Activated T-cell treated with anti-CD3 and anti-CD28 coated beads, Interleukin-2, amount 50 U/mL, for 4 hours (primary cell): ENCODE data around the gene KRT79. TPM values are rescaled to one million over a fixed set of nuclear protein-coding genes. Genes with fewer than 3 reads are reported as not detected.

Experiments used
- ATAC-seq, 2 donors: fragments of 200-7000 bp; cut with Tn5 transposase; one replicate each; pipeline ENCODE4 v1.10.0; 2021
- DNase-seq: peaks from one replicate; pipeline ENCODE4 v3.0.0-alpha.2; 2020
- H3K27me3 Mint-ChIP-seq: one replicate; pipeline ENCODE4 v1.8.0; 2021; ENCODE audit warnings: low read depth, mixed read lengths
- H3K36me3 Mint-ChIP-seq: one replicate; pipeline ENCODE4 v1.8.0; 2022; ENCODE audit warnings: mixed read lengths; ENCODE audit not compliant: insufficient read depth
- H3K4me1 Mint-ChIP-seq: one replicate; pipeline ENCODE4 v1.8.0; 2021; ENCODE audit warnings: low read depth, mixed read lengths
- H3K4me3 Mint-ChIP-seq: one replicate; pipeline ENCODE4 v1.8.0; 2021; ENCODE audit warnings: mild to moderate bottlenecking, moderate library complexity, mixed read lengths
- H3K9me3 Mint-ChIP-seq: one replicate; pipeline ENCODE4 v1.8.0; 2021; ENCODE audit warnings: mixed read lengths
- total RNA-seq, 3 donors: library from RNA; stranded (reverse); gene quantifications; one replicate each; pipeline ENCODE4 v1.2.1, GENCODE V29; 2021

KRT79 gene
- total RNA-seq, 3 donors from 2014 or later, result 0.10 to 0.16 TPM; not detected in 1

DNA sequence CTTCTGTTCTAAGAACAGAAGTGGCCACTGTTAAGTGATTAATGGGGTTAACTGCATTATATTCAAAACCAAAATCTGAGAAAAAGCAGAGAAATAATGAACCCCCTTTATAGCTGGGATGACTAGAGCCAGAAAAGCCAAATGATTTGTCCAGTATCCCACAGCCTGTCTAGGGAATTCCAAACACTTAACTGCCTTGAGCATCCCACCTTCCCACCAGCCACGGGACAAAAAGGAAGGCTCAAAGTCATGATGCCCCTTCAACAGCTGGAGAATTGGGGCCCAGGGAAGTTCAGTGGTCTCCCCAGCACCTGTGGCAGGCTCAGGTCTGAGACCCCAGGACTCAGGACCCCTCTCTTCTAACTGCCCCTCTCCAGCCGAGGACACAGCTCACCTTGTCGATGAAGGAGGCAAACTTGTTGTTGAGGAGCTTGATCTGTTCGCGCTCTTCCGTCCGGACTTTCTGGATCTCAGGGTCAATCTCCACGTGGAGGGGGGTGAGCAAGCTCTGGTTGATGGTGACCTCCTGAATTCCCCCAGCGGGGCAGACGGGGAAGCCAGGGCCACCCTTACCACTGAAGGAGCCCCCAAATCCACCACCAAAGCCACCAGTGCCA lies 20.8 kb downstream of the KRT79 start:
- Mint-ChIP-seq H3K4me1 (peaks cover 10% of the 10 kb centered on the region), H3K36me3 (no peaks in the 10 kb centered on the region), H3K9me3 (no peaks in the 10 kb centered on the region), H3K4me3 (no peak overlapping the region), H3K27me3 (peaks cover 2% of the 10 kb centered on the region)
- ATAC-seq (no peak), DNase-seq (no peak)

DNA sequence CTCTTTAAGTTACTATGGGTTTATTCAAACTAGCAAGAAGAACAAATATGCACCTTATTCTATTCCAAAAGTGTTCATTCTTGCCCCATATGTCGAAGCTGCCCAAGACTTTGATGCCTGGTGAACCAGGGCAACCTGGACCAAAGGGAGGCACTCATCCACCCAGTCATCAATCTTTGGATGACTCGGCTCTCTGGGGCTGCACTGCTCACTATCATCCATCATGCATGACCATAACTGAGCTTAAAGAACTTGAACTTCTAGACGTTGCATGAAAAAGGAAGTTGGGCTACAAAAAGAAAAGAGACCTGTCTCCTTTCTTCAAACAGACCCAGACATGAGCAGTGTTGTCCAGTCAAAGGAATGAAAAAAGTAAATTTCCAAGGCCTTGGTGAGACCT lies 21.4 kb downstream of the KRT79 start:
- DNase-seq (no peak), ATAC-seq (no peak)
- Mint-ChIP-seq H3K27me3 (no peaks in the 10 kb centered on the region), H3K9me3 (no peaks in the 10 kb centered on the region), H3K36me3 (no peaks in the 10 kb centered on the region), H3K4me1 (peaks cover 6% of the 10 kb centered on the region), H3K4me3 (no peak overlapping the region)

DNA sequence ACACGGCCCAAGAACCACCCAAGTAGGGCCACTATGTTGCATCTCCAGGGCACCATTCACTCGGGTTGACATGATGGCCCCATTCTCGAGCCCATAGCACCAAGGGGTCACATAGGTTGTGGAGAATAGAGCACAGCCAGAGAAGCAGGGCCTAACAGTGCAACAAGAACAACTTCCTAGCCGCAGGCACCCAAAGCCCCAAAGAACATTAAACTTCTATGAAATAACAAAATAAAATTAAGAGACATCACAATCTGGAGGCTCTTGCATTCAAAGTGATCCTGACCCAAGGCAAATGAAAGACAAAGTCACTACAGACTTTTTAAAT lies 22.1 kb downstream of the KRT79 start:
- H3K36me3 Mint-ChIP-seq, result no peaks in the 10 kb centered on the region
- H3K4me3 Mint-ChIP-seq, result no peak overlapping the region

DNA sequence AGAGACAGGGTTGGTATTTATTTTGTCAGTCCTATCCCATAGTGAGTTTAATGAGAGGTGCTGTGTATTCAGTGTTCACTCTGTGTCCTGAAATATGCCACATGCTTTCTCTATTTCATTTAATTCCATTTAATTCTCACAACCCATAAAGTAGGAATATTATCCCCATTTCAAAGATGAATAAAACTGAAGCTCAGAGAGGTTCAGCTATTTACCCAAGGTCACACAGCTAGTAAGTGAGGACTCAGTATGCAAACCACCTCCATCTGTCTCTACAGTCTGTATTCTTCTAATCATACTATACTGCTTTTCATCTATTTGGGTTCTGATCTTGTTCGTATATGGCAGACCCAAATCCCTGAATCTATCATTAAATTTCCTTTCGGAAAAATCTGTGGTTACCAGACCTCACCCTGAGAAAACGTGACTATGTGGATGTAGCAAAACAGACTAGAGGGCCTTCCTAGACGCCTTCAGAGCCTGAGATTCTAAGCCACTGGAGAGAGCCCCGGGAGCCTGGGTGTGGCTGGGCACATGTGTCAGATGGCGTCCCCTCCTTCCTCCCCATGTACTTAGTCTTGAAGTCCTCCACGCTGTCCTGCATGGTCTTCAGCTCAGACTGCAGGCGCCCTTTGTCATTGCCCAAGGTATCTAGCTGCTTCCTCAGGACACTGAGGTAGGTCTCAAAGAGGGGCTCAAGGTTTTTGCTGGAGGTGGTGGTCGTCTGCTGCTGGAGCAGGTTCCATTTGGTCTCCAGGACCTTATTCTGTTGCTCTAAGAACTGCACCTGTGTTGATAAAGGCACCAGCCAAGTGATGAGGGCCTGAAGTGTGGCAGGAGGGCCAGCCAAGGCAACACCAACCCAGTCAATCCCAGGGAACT lies 22.7 kb downstream of the KRT79 start:
- no peak for ATAC-seq
- no peaks in the 10 kb centered on the region for H3K9me3 Mint-ChIP-seq
- no peak overlapping the region for H3K4me3 Mint-ChIP-seq
- no peak for DNase-seq
- no peaks in the 10 kb centered on the region for H3K4me1 Mint-ChIP-seq
- H3K36me3 Mint-ChIP-seq, result no peaks in the 10 kb centered on the region
- H3K27me3 Mint-ChIP-seq, result peaks cover 2% of the 10 kb centered on the region

More for the DNA sequence above, 22.1 kb downstream of the KRT79 start:
- no peaks in the 10 kb centered on the region for H3K27me3 Mint-ChIP-seq
- H3K4me1 Mint-ChIP-seq, result no peaks in the 10 kb centered on the region
- H3K9me3 Mint-ChIP-seq, result no peaks in the 10 kb centered on the region
- DNase-seq, result no peak
- no peak for ATAC-seq

DNA sequence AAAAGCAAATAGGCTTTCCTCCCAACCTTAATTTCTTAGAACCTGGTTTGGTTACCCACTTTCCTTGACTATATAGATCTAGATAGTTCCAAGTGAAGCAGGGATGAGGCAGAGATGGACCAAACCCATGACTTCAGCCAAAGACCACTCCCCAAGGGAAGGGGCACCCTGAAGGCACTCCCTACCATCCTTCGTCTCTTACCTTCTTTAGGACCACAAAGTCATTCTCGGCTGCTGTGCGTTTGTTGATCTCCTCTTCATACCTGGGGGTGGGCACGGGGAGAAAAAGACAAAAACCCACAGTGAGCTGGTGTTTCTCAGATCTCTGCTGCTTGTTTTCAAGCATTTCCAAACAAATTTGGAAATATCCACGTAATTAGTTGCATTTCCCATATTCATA lies 23.6 kb downstream of the KRT79 start:
- H3K27me3 Mint-ChIP-seq, result peaks cover 2% of the 10 kb centered on the region
- ATAC-seq, result no peak
- no peak overlapping the region for H3K4me3 Mint-ChIP-seq
- DNase-seq, result no peak
- H3K9me3 Mint-ChIP-seq, result no peaks in the 10 kb centered on the region
- H3K4me1 Mint-ChIP-seq, result no peaks in the 10 kb centered on the region
- H3K36me3 Mint-ChIP-seq, result no peaks in the 10 kb centered on the region

DNA sequence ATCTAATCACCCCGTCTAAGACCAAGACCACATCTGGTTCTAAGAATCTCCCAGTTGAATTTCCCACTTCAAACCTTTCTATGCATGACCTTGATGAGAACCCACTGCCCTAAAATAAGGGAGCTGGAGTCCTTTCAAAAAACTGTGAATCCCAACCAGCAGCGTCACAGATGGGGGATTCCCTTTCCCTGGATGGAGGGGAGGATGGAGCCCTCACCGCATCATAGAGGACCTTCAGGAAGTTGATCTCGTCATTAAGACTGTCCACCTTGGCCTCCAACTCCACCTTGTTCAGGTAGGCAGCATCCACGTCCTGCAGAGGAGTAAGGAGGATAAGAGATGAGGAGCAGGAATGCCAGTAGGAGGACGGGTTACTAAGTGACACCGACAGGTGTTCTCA lies 24.9 kb downstream of the KRT79 start:
- Mint-ChIP-seq H3K9me3 (no peaks in the 10 kb centered on the region), H3K4me1 (no peaks in the 10 kb centered on the region), H3K4me3 (no peak overlapping the region), H3K36me3 (no peaks in the 10 kb centered on the region), H3K27me3 (peaks cover 2% of the 10 kb centered on the region)
- DNase-seq, result no peak
- ATAC-seq, result no peak

DNA sequence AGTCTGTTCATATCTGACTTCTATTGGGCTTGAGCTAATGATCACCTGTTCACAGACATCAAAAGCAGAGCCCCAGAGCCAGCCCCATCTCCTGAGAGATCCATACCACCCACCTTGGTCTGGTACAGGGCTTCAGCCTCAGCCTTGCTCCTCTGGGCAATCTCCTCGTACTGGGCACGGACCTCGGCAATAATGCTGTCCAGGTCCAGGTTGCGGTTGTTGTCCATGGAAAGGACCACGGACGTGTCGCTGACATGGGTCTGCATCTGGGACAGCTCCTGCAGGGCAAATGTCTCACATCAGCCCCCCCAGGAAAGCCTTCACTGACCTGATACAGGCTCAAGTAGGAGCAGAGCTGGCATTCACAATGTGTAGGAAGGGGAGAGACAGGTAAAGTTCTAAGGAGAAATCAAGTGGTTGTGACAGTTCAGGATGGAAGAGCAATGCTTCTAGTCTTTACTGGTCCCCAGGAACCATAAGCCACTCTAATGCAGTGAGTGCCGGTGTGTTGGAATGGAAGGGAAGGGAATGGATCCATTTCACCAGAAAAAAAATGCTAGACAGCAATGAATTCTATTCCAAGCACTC lies 25.4 kb downstream of the KRT79 start:
- Mint-ChIP-seq H3K36me3 (no peaks in the 10 kb centered on the region), H3K9me3 (no peaks in the 10 kb centered on the region), H3K4me1 (no peaks in the 10 kb centered on the region), H3K4me3 (no peak overlapping the region), H3K27me3 (peaks cover 2% of the 10 kb centered on the region)
- no peak for DNase-seq
- ATAC-seq, result no peak

DNA sequence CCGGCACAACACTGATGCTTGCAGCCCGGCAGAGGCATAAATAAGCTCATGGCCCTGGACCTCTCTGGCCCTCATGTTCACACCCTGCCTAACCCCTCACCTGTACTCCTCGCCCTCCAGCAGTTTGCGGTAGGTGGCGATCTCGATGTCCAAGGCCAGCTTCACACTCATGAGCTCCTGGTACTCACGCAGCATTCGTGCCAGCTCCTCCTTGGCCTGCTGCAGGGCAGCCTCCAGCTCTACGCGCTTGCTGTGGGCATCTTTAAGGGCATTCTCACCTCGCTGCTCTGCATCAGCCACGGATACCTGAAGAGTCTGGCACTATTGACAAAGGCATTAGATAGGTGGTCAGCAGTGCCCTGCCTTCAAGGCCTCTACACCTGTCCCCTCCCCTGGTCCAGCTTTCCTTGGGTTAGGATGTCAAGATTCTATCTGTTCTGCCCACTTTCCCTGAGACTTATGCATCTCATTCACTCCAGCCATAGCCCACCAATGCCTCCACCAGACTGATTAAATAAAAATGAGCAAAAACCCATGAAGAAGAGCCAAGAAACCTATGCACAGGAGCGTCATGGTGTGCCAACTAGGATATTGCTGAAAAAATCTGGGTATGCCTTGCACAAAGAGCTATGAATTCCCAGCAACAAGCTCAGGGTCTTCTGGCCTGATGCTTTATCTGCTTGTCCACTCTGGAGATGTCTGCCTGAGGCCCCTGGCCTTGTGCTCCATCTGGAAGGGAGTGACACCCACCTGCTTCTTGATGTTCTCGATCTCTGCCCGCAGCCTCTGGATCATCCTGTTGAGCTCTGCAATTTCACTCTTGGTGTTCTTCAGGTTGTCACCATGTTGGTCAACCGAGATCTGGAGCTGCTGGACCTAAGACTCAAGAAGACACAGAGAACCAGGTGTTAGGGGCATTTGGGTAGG lies 26.3 kb downstream of the KRT79 start:
- Mint-ChIP-seq H3K36me3 (no peaks in the 10 kb centered on the region), H3K4me3 (no peak overlapping the region), H3K4me1 (no peaks in the 10 kb centered on the region), H3K9me3 (no peaks in the 10 kb centered on the region), H3K27me3 (peaks cover 2% of the 10 kb centered on the region)
- no peak for DNase-seq
- no peak for ATAC-seq

DNA sequence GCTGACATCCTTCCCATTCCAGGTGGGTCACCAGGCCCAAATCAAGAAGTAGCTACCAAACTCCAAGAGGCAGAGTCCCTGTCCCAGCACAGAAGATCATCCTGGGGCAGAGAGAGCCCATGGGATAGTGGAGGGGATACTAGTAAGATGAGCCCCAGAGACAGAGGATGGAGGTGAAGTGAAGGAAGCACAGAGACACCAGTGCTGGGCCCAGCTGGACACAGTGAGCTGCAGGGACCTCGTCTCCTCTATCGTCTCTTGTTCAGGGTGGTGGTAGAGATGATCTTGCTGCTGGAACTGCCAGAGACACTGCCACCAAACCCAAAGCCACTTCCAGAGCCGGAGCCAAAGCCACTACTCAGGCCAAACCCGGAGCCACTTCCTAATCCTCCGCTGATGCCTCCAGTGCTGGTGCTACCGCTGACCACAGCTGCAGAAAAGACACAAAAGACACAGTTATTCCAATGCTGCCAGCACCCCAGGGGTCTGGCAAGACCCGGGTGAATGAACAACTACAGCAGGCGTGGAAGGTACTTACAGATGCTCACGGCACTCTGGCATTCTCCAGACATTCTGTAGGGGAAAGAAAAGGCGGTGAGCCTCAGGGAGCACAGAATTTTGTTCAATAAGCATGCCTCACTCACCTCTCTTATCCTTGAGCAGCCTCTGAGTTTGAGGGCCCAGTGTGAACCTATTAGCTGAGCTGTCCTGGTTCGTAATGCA lies 27.1 kb downstream of the KRT79 start:
- ATAC-seq, result no peak
- Mint-ChIP-seq H3K4me3 (no peak overlapping the region), H3K36me3 (no peaks in the 10 kb centered on the region)

DNA sequence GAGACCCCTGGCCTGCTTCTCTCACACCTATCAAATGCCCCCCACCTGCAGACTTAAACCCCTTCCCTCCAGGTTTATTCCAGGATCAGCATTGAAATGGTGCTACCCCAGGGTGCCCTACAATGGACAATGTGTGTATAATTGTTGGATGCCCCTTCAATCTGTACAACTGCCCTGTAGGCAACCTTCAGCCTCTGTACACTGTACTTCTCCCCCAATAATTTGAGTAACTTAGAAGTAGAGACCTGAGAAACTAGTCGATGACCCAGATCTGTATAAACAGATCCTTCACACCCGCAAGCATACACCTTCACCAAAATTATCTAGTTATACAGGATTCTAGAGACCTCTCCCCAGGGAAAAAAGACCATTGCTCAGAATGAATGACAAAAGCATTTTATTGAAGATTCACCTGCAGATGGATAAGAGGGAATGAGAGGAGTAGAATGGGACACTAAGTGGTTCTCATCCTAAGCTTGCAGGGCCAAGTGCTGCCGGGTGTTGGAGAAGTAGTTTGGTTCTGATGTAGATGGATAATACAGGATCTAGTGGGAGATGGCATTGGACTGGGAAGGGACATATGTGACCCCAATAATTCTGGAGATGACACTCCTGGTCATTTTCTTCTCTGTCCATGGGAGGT lies 27.8 kb downstream of the KRT79 start:
- Mint-ChIP-seq H3K4me3 (no peak overlapping the region), H3K9me3 (no peaks in the 10 kb centered on the region), H3K4me1 (no peaks in the 10 kb centered on the region), H3K36me3 (no peaks in the 10 kb centered on the region), H3K27me3 (peaks cover 2% of the 10 kb centered on the region)
- ATAC-seq (no peak), DNase-seq (no peak)

More for the DNA sequence above, 27.1 kb downstream of the KRT79 start:
- Mint-ChIP-seq H3K4me1 (no peaks in the 10 kb centered on the region), H3K27me3 (peaks cover 2% of the 10 kb centered on the region), H3K9me3 (no peaks in the 10 kb centered on the region)
- no peak for DNase-seq

DNA sequence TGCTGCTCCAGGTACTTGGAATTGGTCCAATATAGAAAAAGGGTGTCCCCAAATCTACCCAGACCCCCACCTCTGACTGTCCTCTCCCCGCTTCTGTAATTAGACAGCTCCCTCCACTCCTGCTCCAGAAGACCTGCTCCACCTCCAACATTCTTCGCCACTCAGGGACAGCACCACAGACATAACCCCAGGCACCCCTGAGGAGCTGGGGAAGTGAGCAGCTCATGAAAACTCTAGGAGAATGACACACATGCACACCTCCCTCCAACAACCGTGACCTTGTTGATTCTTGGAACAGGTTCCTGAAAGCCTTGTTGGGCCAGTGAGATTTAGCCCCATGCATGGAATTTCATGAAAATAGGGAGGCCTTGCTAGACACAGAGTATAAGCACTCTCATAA lies 28.4 kb downstream of the KRT79 start:
- Mint-ChIP-seq H3K9me3 (no peaks in the 10 kb centered on the region), H3K4me3 (no peak overlapping the region), H3K36me3 (no peaks in the 10 kb centered on the region), H3K27me3 (peaks cover 2% of the 10 kb centered on the region), H3K4me1 (no peaks in the 10 kb centered on the region)
- DNase-seq (no peak), ATAC-seq (no peak)

DNA sequence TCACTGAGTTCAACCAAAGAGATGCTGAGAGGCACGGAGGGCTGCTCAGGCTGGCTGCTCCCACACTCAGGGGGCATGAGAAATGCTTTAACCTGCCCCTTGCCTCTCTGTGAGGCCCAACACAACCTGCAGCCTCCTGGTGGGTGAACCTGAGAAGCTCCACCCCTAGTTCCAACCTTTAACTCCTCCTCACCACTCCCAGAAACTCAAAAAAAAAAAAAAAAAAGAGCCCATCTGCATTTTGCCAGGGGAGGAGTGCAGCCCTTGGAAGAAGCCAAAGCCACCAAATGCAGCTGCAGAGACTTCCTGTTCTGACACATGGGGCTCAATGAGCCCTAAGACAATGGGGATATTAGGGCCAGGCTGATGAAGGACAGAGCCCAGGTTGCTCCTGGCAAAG lies 29.1 kb downstream of the KRT79 start:
- Mint-ChIP-seq H3K9me3 (no peaks in the 10 kb centered on the region), H3K4me3 (no peak overlapping the region), H3K4me1 (no peaks in the 10 kb centered on the region), H3K36me3 (no peaks in the 10 kb centered on the region), H3K27me3 (peaks cover 2% of the 10 kb centered on the region)
- ATAC-seq, result no peak
- no peak for DNase-seq

DNA sequence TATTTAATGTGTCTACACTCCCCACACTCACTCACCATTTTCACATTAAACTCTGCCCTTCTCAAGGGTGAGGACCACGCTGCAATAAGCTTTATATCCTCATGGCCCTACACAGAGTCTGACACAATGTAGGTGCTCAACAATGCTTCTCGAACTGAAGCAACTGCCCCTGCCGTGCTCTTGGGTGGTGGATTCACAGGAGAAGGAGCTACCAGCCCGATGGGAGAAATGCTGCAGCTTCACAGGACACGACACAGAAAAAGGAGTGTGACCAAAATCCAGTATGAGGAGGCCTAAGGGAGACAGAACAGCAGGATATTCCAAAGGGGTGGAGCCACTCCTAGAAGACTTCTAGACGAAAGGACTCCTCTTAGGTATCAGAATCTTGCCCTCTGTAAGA lies 31.7 kb downstream of the KRT79 start:
- DNase-seq (no peak), ATAC-seq (no peak)
- Mint-ChIP-seq H3K36me3 (no peaks in the 10 kb centered on the region), H3K27me3 (peaks cover 2% of the 10 kb centered on the region), H3K9me3 (no peaks in the 10 kb centered on the region), H3K4me3 (no peak overlapping the region), H3K4me1 (no peaks in the 10 kb centered on the region)
